ENCODE measurements around the gene ZNF488.

ZNF488 gene

DNA sequence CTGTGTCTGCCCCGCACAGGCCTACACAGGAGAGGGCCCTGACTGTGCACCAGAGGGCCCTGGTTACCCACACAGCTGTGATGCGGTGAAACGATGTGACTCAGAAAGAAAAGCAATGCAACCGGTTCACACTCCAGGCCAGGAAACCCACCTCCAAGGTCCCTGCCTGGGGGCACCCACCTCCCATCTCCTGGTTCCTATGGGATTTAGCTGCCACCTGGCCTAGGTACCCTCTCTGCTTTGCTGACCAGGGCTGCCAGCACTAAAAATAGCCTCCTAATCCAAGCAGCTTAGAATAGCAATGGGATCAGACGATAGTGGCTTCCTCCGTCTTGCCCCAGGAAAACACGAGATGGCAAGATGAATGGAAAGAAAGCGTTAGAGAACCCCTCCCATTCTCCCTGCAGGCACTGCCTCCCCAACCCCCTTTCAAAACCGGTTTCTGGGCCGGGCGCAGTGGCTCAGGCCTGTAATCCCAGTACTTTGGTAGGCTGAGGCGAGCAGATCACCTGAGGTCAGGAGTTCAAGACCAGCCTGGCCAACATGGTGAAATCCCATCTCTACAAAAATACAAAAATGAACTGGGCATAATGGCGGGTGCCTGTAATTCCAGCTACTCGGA is 23.6 kb downstream of the ZNF488 start:
- no peaks in the 10 kb centered on the region for H3K9me2 ChIP-seq (ENCODE audit: low read depth, low read length)
- no peaks in the 10 kb centered on the region for H3K9me3 ChIP-seq (ENCODE audit: low read length)
- H2AFZ ChIP-seq (ENCODE audit: low read length): no peak overlapping the region
- no peak overlapping the region for H3K9ac ChIP-seq (ENCODE audit: low read length)
- no peaks in the 10 kb centered on the region for H3F3A ChIP-seq (ENCODE audit: insufficient read depth, low read length)
- H3K79me2 ChIP-seq (ENCODE audit: insufficient read depth, low read length): no peaks in the 10 kb centered on the region
- H3K27me3 ChIP-seq (ENCODE audit: insufficient read depth, low read length): no peaks in the 10 kb centered on the region
- H4K20me1 ChIP-seq (ENCODE audit: insufficient read depth, low read length): no peaks in the 10 kb centered on the region
- no peaks in the 10 kb centered on the region for H3K36me3 ChIP-seq (ENCODE audit: insufficient read depth, low read length)
- H3K27ac ChIP-seq (ENCODE audit: low read depth, low read length, poor library complexity, severe bottlenecking): no peak overlapping the region
- no peaks in the 10 kb centered on the region for H3K4me1 ChIP-seq (ENCODE audit: insufficient read depth, low read length, severe bottlenecking)
- TF ChIP-seq, protein P1, sequence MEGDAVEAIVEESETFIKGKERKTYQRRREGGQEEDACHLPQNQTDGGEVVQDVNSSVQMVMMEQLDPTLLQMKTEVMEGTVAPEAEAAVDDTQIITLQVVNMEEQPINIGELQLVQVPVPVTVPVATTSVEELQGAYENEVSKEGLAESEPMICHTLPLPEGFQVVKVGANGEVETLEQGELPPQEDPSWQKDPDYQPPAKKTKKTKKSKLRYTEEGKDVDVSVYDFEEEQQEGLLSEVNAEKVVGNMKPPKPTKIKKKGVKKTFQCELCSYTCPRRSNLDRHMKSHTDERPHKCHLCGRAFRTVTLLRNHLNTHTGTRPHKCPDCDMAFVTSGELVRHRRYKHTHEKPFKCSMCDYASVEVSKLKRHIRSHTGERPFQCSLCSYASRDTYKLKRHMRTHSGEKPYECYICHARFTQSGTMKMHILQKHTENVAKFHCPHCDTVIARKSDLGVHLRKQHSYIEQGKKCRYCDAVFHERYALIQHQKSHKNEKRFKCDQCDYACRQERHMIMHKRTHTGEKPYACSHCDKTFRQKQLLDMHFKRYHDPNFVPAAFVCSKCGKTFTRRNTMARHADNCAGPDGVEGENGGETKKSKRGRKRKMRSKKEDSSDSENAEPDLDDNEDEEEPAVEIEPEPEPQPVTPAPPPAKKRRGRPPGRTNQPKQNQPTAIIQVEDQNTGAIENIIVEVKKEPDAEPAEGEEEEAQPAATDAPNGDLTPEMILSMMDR (IDR thresholded peaks at IDR 0.05; ENCODE audit: low read length): no peak
- TF ChIP-seq EZH2 (IDR thresholded peaks at IDR 0.05; ENCODE audit: borderline replicate concordance, low read length): no peak
- no peak overlapping the region for H3K4me3 ChIP-seq (ENCODE audit: low read depth, low read length, poor library complexity, severe bottlenecking)
- no peak overlapping the region for H3K4me2 ChIP-seq (ENCODE audit: low read length)

DNA sequence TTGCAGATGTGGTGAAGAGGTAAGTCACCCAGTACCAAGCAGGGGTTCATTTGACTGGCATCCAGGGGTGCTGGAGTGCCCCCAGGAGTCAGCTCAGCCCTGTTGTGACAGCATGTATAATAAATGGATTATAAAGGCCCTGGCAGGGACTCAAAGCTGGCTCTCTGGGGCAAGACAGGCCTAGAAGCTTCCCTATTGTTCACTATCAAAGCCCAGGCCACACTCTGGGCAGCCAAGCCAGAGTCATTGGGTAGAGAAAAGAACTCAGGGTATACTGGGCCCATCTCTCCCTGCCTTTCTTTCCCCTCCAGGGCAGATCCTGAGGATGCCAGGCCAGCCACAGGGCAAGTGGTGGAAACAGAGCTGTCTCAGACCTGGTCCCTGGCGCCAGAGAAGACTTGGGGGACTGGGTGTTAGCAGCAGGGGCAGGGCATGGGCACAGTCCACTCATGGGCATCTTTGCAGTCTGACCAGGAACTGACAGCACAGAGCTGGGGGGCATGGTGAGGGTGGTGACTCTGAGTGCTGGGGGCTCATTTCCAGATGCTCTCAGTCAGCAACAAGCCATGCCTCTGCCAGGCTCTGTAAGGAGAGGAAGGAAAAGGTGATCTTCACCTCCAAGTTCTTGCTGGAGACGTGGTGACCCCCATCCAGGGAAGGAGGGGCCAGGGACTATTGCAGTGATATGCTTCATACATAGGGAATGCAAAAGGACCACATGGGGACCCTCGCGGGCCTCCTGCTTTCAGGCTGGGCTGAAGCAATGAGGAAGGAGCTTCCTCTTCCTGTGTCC is 24.3 kb downstream of the ZNF488 start:
- H3K4me1 ChIP-seq (ENCODE audit: insufficient read depth, low read length, severe bottlenecking): no peaks in the 10 kb centered on the region
- H3K27ac ChIP-seq (ENCODE audit: low read depth, low read length, poor library complexity, severe bottlenecking): no peak overlapping the region
- no peaks in the 10 kb centered on the region for H3K9me3 ChIP-seq (ENCODE audit: low read length)
- H3K79me2 ChIP-seq (ENCODE audit: insufficient read depth, low read length): no peaks in the 10 kb centered on the region
- no peak overlapping the region for H3K4me2 ChIP-seq (ENCODE audit: low read length)
- H3K27me3 ChIP-seq (ENCODE audit: insufficient read depth, low read length): no peaks in the 10 kb centered on the region
- no peaks in the 10 kb centered on the region for H4K20me1 ChIP-seq (ENCODE audit: insufficient read depth, low read length)
- H3K9me2 ChIP-seq (ENCODE audit: low read depth, low read length): no peaks in the 10 kb centered on the region
- H3K4me3 ChIP-seq (ENCODE audit: low read depth, low read length, poor library complexity, severe bottlenecking): no peak overlapping the region
- H2AFZ ChIP-seq (ENCODE audit: low read length): no peak overlapping the region
- no peaks in the 10 kb centered on the region for H3K36me3 ChIP-seq (ENCODE audit: insufficient read depth, low read length)
- no peaks in the 10 kb centered on the region for H3F3A ChIP-seq (ENCODE audit: insufficient read depth, low read length)
- H3K9ac ChIP-seq (ENCODE audit: low read length): no peak overlapping the region
- no peak for TF ChIP-seq EZH2 (IDR thresholded peaks at IDR 0.05; ENCODE audit: borderline replicate concordance, low read length)
- TF ChIP-seq, protein P1 (IDR thresholded peaks at IDR 0.05; ENCODE audit: low read length): no peak

DNA sequence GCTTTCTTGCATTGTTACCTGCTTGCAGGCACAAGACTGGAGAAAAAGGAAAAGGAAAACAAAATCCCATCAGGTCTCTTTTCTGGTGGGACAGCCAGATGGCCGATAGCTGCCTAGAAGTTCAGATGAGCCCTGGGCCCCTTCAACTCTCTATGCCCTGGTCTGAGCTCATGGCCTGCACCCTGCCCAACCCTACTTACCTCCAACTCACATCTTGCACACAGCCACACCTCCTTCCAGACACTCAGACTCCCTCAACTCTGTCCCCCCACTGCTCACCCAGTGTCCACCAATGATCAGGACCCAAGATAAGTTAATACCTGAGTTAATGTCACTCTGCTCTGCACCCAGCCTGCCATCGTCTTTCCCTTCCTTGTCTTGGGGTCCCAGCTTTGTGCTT is 25.0 kb downstream of the ZNF488 start:
- Histone ChIP-seq H4K20me1 (ENCODE audit: insufficient read depth, low read length) (no peaks in the 10 kb centered on the region), H3K27ac (ENCODE audit: low read depth, low read length, poor library complexity, severe bottlenecking) (no peak overlapping the region), H3K9me2 (ENCODE audit: low read depth, low read length) (no peaks in the 10 kb centered on the region), H3K9ac (ENCODE audit: low read length) (no peak overlapping the region), H3K4me1 (ENCODE audit: insufficient read depth, low read length, severe bottlenecking) (no peaks in the 10 kb centered on the region), H3K4me2 (ENCODE audit: low read length) (no peak overlapping the region), H3K79me2 (ENCODE audit: insufficient read depth, low read length) (no peaks in the 10 kb centered on the region), H3K4me3 (ENCODE audit: low read depth, low read length, poor library complexity, severe bottlenecking) (no peak overlapping the region), H3K36me3 (ENCODE audit: insufficient read depth, low read length) (no peaks in the 10 kb centered on the region), H3F3A (ENCODE audit: insufficient read depth, low read length) (no peaks in the 10 kb centered on the region), H2AFZ (ENCODE audit: low read length) (no peak overlapping the region), H3K9me3 (ENCODE audit: low read length) (no peaks in the 10 kb centered on the region), H3K27me3 (ENCODE audit: insufficient read depth, low read length) (no peaks in the 10 kb centered on the region)
- TF ChIP-seq EZH2 (IDR thresholded peaks at IDR 0.05; ENCODE audit: borderline replicate concordance, low read length): no peak
